GM18505 (cell line): ENCODE data around the gene MDM1.

Experiments used
- ATAC-seq: cut with Tn5 transposase; IDR thresholded peaks from one replicate; pipeline ENCODE4 v1.9.1; 2021; ENCODE audit not compliant: unreplicated experiment
- POLR2A ChIP-seq: IDR thresholded peaks from 4 replicates; pipeline ENCODE4 v1.6.1; 2011; ENCODE audit warnings: borderline replicate concordance; ENCODE audit not compliant: insufficient read depth, insufficient read length; ENCODE audit errors: extremely low read depth

The MDM1 gene

GRCh38 chr12:68268967-68269366 is 63.2 kb downstream of the MDM1 start:
- no peak for ATAC-seq
- TF ChIP-seq POLR2A = no peak

DNA sequence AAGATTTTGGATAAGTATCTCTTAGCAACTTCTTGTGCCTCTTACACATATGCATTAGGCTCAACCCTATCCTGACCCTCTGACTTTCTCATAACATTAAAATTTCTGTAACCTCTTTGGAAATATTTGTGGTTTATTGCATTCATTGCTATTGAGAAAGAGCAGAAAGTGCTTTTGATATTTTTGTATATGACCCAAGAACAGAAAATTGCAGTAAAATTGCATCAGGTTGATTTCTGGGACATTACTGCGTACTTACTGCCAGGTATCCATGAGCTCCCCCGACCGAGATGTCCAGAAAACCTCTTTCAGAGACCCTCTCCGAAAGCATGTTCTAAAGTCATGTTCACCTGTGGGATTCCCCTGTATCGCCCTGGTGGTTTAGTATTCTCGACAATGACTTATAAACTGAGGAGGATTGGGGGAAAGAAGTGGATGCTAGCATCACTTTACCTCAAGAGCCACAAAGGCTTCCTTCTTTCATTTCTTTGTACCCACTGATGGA is 64.2 kb downstream of the MDM1 start:
- no peak for ATAC-seq
- no peak for TF ChIP-seq POLR2A

DNA sequence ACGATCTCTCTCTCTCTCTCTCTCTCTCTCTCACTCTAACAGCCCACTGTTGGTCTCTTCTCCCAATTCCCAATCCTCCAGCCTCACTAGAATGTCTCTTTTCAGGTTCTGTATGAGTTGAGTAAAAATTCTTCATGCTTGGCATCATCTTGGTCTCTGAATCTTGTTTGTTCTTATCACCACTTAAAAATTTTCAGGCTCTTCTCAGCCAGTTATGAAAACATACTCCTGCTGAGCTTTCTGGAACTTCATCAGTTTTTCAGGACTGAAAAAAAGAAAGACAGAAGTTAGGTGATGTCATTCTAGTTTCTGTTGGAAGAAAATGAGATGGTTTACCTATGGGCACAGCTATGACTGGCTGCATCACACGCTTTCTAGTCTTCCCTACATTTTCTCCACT is 67.3 kb downstream of the MDM1 start:
- TF ChIP-seq POLR2A = no peak
- no peak for ATAC-seq

DNA sequence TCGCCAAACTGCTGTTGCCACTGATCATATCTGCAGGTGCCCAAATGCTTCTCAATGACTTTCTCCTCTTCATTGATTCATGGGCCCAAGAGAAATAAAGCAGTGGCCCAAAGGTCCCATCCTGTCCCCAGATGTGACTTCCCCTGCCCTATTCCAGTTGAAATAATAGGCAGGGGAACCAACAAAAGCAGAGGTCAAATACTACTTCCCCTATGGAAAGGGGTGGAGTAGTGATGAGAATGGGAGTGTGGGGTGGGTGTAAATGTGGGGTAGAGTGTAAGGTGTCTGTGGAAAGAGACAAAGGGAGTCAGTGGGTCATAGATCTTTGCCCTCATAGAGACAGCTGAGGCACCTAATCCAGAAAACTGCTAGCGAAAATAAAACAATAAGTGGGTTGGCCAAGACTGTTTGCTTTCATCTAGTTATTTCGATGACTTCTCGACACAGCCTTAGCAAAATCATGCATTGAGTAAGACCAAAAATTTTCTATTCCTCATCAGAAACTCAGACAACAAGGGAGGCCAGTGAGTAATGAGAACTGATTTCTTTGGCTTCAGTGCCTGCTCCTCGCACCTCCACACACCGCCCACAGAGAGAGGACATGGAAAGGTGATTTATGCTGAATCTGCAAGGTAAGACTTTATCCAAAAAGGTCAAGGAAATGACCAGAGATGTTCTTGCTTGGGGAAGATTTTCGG is 67.9 kb downstream of the MDM1 start:
- TF ChIP-seq POLR2A = no peak
- no peak for ATAC-seq

DNA sequence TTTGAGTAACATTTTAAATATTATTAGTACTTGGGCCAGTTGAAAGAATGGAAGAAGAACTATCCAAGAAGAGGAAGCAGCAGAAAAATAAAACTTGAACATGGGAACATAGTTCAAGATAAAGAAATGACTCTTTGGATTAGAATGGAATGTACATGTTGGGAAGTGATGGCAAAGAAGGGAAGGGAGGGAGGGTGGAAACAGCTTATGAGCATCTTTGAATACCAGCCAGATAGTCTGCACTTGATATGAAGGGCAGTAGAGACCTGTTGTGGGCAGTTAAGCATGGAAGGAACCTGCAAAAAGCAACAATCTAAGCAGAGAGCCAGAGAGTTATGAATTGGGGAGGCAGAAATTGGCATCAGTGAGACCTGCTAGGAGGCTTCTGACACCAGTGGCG is 68.8 kb downstream of the MDM1 start:
- TF ChIP-seq POLR2A = no peak
- no peak for ATAC-seq

DNA sequence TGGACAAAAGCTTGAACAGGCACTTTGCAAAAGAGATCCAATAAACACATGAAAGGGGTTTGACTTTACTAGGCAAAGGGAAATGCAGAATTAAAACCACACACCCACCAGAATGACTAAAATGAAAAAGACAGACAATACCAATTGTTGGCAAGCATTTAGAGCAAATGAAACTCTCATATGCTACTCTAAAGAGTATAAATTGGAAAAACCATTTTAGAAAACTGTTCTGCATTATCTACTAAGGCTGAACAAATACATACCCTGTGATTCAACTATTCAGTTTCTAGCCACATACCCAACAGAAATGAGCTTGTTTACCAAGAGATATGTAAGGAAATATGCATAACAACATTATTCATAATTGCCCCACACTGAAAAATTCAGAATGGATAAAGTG is 70.3 kb downstream of the MDM1 start:
- no peak for ATAC-seq
- no peak for TF ChIP-seq POLR2A

DNA sequence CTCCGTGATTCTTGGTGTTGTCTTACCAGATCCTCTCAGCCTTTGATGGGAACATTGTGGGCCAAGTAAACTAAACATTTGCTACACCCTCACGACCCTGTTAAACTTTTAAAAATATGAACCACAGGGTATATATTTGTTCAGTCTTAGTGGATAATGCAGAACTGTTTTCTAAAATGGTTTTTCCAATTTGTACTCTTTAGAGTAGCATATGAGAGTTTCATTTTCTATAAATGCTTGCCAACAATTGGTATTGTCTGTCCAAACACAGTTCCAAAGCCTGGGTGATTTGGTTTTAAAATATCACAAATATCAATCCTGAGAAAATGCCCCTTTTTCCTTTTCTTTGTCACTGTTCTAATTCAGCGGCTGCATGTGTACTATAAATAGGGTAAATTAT is 72.0 kb downstream of the MDM1 start:
- TF ChIP-seq POLR2A = no peak

GRCh38 chr12:68259318-68259940 is 72.7 kb downstream of the MDM1 start:
- no peak for ATAC-seq
- TF ChIP-seq POLR2A = no peak

More for the DNA sequence above, 72.0 kb downstream of the MDM1 start:
- ATAC-seq = no peak

DNA sequence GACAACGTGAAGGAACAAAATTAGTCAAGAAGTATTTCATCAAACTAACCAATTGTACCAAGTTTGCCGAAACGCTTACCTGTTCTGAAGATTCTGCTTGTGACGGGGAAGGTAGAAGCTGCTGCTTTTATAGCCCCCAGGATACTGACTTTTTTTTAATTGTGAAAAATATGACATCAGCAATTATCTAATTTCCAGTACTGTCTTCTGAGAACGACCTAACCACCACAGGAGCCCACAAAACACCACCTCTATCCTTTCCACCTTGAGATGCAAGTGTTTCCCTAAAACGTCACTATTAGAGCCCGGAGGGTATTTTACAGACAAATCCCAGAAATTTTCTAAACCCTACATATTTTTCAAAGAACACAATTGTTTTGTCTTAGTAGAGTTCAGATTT is 78.7 kb downstream of the MDM1 start, which contains the start of gene IL22:
TSS of gene IL22 (minus strand) at position 101 of the 400 bp plus-strand sequence. CDS start 156 bp downstream, outside the sequence.
- TF ChIP-seq POLR2A = no peak
- ATAC-seq = no peak

GRCh38 chr12:68252077-68252476 is 80.1 kb downstream of the MDM1 start:
- TF ChIP-seq POLR2A = no peak
- ATAC-seq = no peak

DNA sequence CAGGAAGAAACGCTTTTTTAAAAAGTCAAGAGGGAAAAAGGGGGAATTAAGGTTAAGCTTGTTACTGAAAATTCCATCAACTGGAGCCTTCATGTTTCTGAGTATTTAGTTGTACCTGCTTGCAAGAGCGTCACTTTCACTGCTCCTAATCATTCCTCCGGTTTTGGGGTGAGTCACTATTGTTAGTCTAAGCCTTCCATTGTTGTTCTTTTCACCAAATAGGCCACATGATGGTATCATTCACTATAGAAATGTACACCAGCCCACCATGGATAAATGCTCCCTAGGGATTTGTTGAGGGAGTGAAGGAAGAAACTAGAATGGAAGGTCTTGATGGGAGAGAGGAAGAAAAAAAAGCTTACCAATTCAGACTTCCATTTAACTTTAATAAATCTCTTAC is 81.7 kb downstream of the MDM1 start:
- TF ChIP-seq POLR2A = no peak
- ATAC-seq = no peak

DNA sequence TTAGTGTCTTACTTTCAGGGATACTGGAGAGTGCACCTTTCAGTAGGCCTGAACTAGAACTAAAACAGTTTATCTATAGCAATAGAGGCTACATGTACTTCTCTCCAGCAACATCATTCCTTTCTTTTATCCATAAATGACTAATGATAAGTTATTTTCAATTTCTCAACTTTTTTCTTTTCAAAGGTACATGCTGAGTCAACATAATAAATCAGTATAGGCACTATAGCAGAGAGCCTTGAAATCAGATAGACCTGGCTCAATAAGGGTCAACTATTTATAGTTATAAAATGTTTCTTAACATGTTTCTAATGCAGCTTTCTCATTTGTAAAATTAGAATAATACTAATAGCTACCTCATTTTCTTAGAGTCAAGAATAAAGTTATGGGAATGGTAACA is 84.4 kb downstream of the MDM1 start:
- no peak for ATAC-seq

GRCh38 chr12:68246350-68246749 is 85.8 kb downstream of the MDM1 start:
- no peak for TF ChIP-seq POLR2A

More for the DNA sequence above, 84.4 kb downstream of the MDM1 start:
- no peak for TF ChIP-seq POLR2A

More at GRCh38 chr12:68246350-68246749, 85.8 kb downstream of the MDM1 start:
- no peak for ATAC-seq
